WTC11 (cell line): Measurements from ENCODE around the gene CLIC1. TPM values are rescaled to one million over a fixed set of nuclear protein-coding genes. Genes with fewer than 3 reads are reported as not detected.

ENCODE experiments used
- ATAC-seq: fragments of 200-7000 bp; cut with Tn5 transposase; 2 replicates; pipeline ENCODE4 v1.10.0; 2021; ENCODE audit warnings: mild to moderate bottlenecking, moderate library complexity
- CTCF ChIA-PET: fragments of 300-600 bp; sonication (Branson Sonifier 250); formaldehyde crosslinking; loops from one replicate; lab custom pipeline; 2021; ENCODE audit warnings: antibody characterized with exemption; lab: Charles Lee
- POLR2A ChIA-PET: fragments of 350-600 bp; sonication (Branson Sonifier 250); formaldehyde crosslinking; loops from one replicate; lab custom pipeline; 2021; ENCODE audit warnings: antibody characterized with exemption; lab: Charles Lee
- DNase-seq: peaks from one replicate; pipeline ENCODE4 v3.0.0; 2021; ENCODE audit warnings: low spot score
- H3K27ac Mint-ChIP-seq: 2 replicates; pipeline ENCODE4 v1.8.0; 2021; ENCODE audit warnings: mixed read lengths
- H3K27me3 Mint-ChIP-seq: 2 replicates; pipeline ENCODE4 v1.8.0; 2021; ENCODE audit warnings: low read depth, mild to moderate bottlenecking, moderate library complexity, mixed read lengths
- H3K36me3 Mint-ChIP-seq: 2 replicates; pipeline ENCODE4 v1.8.0; 2021; ENCODE audit warnings: mixed read lengths
- H3K4me1 Mint-ChIP-seq: 2 replicates; pipeline ENCODE4 v1.8.0; 2022; ENCODE audit warnings: mixed read lengths
- H3K4me3 Mint-ChIP-seq: 2 replicates; pipeline ENCODE4 v1.8.0; 2021; ENCODE audit warnings: mild to moderate bottlenecking, moderate library complexity, mixed read lengths
- H3K9me3 Mint-ChIP-seq: 2 replicates; pipeline ENCODE4 v1.8.0; 2021; ENCODE audit warnings: mixed read lengths
- ATF3 ChIP-seq: sonication (generic); formaldehyde crosslinking; conservative IDR thresholded peaks from 2 replicates; pipeline ENCODE4 v1.8.1; 2022; ENCODE audit warnings: mild to moderate bottlenecking, missing genetic modification reagents
- CREB1 ChIP-seq: sonication (generic); formaldehyde crosslinking; IDR thresholded peaks from 2 replicates; pipeline ENCODE4 v1.8.0; 2023; ENCODE audit warnings: mild to moderate bottlenecking, missing genetic modification reagents
- GTF2I ChIP-seq: fragments of 250-450 bp; sonication (Bioruptor Pico); conservative IDR thresholded peaks from 2 replicates; pipeline ENCODE4 v1.4.0; 2021; ENCODE audit warnings: mild to moderate bottlenecking
- HMGA2 ChIP-seq: fragments of 250-450 bp; sonication (Bioruptor Pico); IDR thresholded peaks from 2 replicates; pipeline ENCODE4 v1.4.0; 2021; ENCODE audit warnings: mild to moderate bottlenecking, moderate library complexity
- JAZF1 ChIP-seq: fragments of 250-450 bp; sonication (Bioruptor Pico); IDR thresholded peaks from 2 replicates; pipeline ENCODE4 v1.9.0; 2021; ENCODE audit warnings: moderate library complexity, mild to moderate bottlenecking, inconsistent platforms
- KAT7 ChIP-seq: sonication (generic); formaldehyde crosslinking; IDR thresholded peaks from 2 replicates; pipeline ENCODE4 v1.8.1; 2023; ENCODE audit warnings: missing genetic modification reagents, mild to moderate bottlenecking, borderline replicate concordance
- OVOL2 ChIP-seq: fragments of 250-450 bp; sonication (Bioruptor Pico); IDR thresholded peaks from 2 replicates; pipeline ENCODE4 v1.9.0; 2021; ENCODE audit warnings: mild to moderate bottlenecking, borderline replicate concordance
- TEAD4 ChIP-seq: sonication (generic); formaldehyde crosslinking; IDR thresholded peaks from 2 replicates; pipeline ENCODE4 v1.8.0; 2022; ENCODE audit warnings: mild to moderate bottlenecking, missing genetic modification reagents
- ZNF121 ChIP-seq: sonication (generic); formaldehyde crosslinking; IDR thresholded peaks from 2 replicates; pipeline ENCODE4 v1.8.0; 2023; ENCODE audit warnings: missing genetic modification reagents
- ZNF423 ChIP-seq: fragments of 250-450 bp; sonication (Bioruptor Pico); IDR thresholded peaks from 2 replicates; pipeline ENCODE4 v2.1.2; 2022; ENCODE audit warnings: mild to moderate bottlenecking, moderate library complexity
- total RNA-seq: library from RNA; stranded (reverse); gene quantifications from 3 replicates; pipeline ENCODE4 v1.2.3, GENCODE V29; 2021
- TF ChIP-seq, protein P1 (sequence below): fragments of 250-450 bp; sonication (Bioruptor Pico); IDR thresholded peaks from 2 replicates; pipeline ENCODE4 v2.1.2; 2022; ENCODE audit warnings: mild to moderate bottlenecking, moderate library complexity
- TF ChIP-seq, protein P2 (sequence below): fragments of 250-450 bp; sonication (Bioruptor Pico); IDR thresholded peaks from 2 replicates; pipeline ENCODE4 v1.9.0; 2021; ENCODE audit warnings: mild to moderate bottlenecking
- TF ChIP-seq, protein P3 (sequence below): sonication (generic); formaldehyde crosslinking; IDR thresholded peaks from 2 replicates; pipeline ENCODE4 v1.8.1; 2023; ENCODE audit warnings: mild to moderate bottlenecking, missing genetic modification reagents, moderate library complexity

CLIC1 gene
- total RNA-seq, 1 experiment from 2014 or later: 244 TPM

- TF ChIP-seq, protein P1, sequence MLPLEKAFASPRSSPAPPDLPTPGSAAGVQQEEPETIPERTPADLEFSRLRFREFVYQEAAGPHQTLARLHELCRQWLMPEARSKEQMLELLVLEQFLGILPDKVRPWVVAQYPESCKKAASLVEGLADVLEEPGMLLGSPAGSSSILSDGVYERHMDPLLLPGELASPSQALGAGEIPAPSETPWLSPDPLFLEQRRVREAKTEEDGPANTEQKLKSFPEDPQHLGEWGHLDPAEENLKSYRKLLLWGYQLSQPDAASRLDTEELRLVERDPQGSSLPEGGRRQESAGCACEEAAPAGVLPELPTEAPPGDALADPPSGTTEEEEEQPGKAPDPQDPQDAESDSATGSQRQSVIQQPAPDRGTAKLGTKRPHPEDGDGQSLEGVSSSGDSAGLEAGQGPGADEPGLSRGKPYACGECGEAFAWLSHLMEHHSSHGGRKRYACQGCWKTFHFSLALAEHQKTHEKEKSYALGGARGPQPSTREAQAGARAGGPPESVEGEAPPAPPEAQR (CRISPR knock-in tag): no peak
Measured at GRCh38 chr6:31765559-31765909, 29.2 kb upstream of the CLIC1 start (continued).

GRCh38 chr6:31764198-31764597, 27.9 kb upstream of the CLIC1 start:
- H3K27ac Mint-ChIP-seq: no peak overlapping the region
- ChIA-PET POLR2A (interaction anchor here (0.5 kb wide), 1 partner anchor 83 kb away, joined by 3 read pairs; the partner anchor contains the start of gene LY6G5C), CTCF (interaction anchor here (0.8 to 1.3 kb wide), 3 partner anchors 9 to 75 kb away, joined by 3 to 6 read pairs (median 5); no protein-coding TSS in a partner anchor)
- DNase-seq: no peak
- no peak for TF ChIP-seq OVOL2 (CRISPR knock-in tag)
- TF ChIP-seq, protein P2, sequence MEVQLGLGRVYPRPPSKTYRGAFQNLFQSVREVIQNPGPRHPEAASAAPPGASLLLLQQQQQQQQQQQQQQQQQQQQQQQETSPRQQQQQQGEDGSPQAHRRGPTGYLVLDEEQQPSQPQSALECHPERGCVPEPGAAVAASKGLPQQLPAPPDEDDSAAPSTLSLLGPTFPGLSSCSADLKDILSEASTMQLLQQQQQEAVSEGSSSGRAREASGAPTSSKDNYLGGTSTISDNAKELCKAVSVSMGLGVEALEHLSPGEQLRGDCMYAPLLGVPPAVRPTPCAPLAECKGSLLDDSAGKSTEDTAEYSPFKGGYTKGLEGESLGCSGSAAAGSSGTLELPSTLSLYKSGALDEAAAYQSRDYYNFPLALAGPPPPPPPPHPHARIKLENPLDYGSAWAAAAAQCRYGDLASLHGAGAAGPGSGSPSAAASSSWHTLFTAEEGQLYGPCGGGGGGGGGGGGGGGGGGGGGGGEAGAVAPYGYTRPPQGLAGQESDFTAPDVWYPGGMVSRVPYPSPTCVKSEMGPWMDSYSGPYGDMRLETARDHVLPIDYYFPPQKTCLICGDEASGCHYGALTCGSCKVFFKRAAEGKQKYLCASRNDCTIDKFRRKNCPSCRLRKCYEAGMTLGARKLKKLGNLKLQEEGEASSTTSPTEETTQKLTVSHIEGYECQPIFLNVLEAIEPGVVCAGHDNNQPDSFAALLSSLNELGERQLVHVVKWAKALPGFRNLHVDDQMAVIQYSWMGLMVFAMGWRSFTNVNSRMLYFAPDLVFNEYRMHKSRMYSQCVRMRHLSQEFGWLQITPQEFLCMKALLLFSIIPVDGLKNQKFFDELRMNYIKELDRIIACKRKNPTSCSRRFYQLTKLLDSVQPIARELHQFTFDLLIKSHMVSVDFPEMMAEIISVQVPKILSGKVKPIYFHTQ (CRISPR knock-in tag): no peak
- no peaks in the 10 kb centered on the region; the same call in 1 of the 2 replicates for H3K27me3 Mint-ChIP-seq
- H3K4me3 Mint-ChIP-seq: no peak overlapping the region
- peaks cover 22% of the 10 kb centered on the region for H3K36me3 Mint-ChIP-seq
- H3K9me3 Mint-ChIP-seq: no peaks in the 10 kb centered on the region
- ATAC-seq: no peak
- peaks cover 23% of the 10 kb centered on the region for H3K4me1 Mint-ChIP-seq

DNA sequence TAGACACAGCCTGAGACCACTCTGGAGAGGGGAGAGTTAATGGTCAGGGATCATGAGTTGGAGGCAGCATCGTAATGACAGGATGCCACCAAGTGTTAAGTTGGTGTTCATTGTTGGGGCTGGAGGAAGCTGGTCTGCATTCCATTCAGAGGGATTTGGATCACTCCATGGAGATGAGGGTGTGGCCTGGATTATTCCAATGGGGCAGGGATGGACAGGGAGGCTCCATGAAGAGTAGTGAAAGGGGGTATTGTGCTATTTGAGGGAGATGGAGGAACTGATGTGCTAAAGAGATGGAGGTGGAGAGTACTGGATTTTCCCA, 27.2 kb upstream of the CLIC1 start:
- peaks cover 22% of the 10 kb centered on the region for H3K36me3 Mint-ChIP-seq
- CTCF ChIA-PET: interaction anchor here (0.8 to 1.3 kb wide), 3 partner anchors 10 to 74 kb away, joined by 3 to 6 read pairs (median 5); no protein-coding TSS in a partner anchor
- TF ChIP-seq ZNF423 (CRISPR knock-in tag): no peak
- TF ChIP-seq HMGA2 (CRISPR knock-in tag): no peak
- TF ChIP-seq, all 79 proteins: peak for 0
- ATAC-seq (peak; percentile 41), DNase-seq (peak; percentile 33)
- no peak overlapping the region for H3K4me3 Mint-ChIP-seq
- POLR2A ChIA-PET: interaction anchor here (0.5 to 0.8 kb wide), 2 partner anchors 11 to 82 kb away, joined by 3 read pairs; partner anchors contain the start of gene LY6G5C
- no peaks in the 10 kb centered on the region for H3K9me3 Mint-ChIP-seq
- H3K27ac Mint-ChIP-seq: 0 out of 2 replicates have a peak overlapping the region, but pooled peaks have one; percentile 7
- peaks cover 23% of the 10 kb centered on the region for H3K4me1 Mint-ChIP-seq
- no peaks in the 10 kb centered on the region; the same call in 1 of the 2 replicates for H3K27me3 Mint-ChIP-seq

- no peaks in the 10 kb centered on the region; the same call in 1 of the 2 replicates for H3K27me3 Mint-ChIP-seq
- no peaks in the 10 kb centered on the region for H3K9me3 Mint-ChIP-seq
- TF ChIP-seq TEAD4 (CRISPR knock-in tag): 0 out of 2 replicates have a peak, but pooled peaks have one; percentile 22
- TF ChIP-seq ATF3 (CRISPR knock-in tag): 0 out of 2 replicates have a peak, but pooled peaks have one; percentile 21
- no peak for TF ChIP-seq KAT7 (CRISPR knock-in tag)
- DNase-seq: no peak
- ATAC-seq: no peak
- peaks cover 23% of the 10 kb centered on the region for H3K4me1 Mint-ChIP-seq
- peaks cover 24% of the 10 kb centered on the region for H3K36me3 Mint-ChIP-seq
- CTCF ChIA-PET: interaction anchor here (0.5 to 1.3 kb wide), 4 partner anchors 10 to 74 kb away, joined by 3 to 6 read pairs (median 4); no protein-coding TSS in a partner anchor
- POLR2A ChIA-PET: interaction anchor here (0.8 kb wide), 1 partner anchor 10 kb away, joined by 3 read pairs; no protein-coding TSS in a partner anchor
- H3K27ac Mint-ChIP-seq: 0 out of 2 replicates have a peak overlapping the region, but pooled peaks have one; percentile 7
- H3K4me3 Mint-ChIP-seq: no peak overlapping the region
Measured at GRCh38 chr6:31762878-31763618, 26.7 kb upstream of the CLIC1 start.

DNA sequence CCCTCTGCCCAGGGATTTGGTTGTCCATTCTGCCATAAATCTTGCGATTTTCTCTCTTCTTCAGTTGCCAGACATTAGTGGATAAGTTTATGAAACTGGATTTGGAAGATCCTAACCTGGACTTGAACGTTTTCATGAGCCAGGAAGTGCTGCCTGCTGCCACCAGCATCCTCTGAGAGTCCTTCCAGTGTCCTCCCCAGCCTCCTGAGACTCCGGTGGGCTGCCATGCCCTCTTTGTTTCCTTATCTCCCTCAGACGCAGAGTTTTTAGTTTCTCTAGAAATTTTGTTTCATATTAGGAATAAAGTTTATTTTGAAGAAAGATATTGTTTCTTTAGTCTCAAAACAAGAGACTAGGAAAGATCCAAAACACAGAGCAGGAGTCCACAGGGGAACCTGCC, 26.0 kb upstream of the CLIC1 start, which contains the start of gene SAPCD1:
Gene SAPCD1 (plus strand): TSS at position 301 of the 400 bp plus-strand sequence. CDS start 399 bp downstream, outside the sequence.
- POLR2A ChIA-PET: interaction anchor here (0.6 kb wide), 1 partner anchor 62 kb away, joined by 5 read pairs; no protein-coding TSS in a partner anchor
- H3K27ac Mint-ChIP-seq: peak within 1 kb of the TSS; percentile 7; the same call in 1 of the 2 replicates
- CTCF ChIA-PET: interaction anchor here (0.5 to 1.8 kb wide), 2 partner anchors 8 to 13 kb away, joined by 3 to 8 read pairs; no protein-coding TSS in a partner anchor
- no peak for ATAC-seq
- DNase-seq: no peak
- TF ChIP-seq ZNF121 (no peak), GTF2I (no peak), JAZF1 (no peak), CREB1 (CRISPR knock-in tag) (no peak)
- TF ChIP-seq, protein P3, sequence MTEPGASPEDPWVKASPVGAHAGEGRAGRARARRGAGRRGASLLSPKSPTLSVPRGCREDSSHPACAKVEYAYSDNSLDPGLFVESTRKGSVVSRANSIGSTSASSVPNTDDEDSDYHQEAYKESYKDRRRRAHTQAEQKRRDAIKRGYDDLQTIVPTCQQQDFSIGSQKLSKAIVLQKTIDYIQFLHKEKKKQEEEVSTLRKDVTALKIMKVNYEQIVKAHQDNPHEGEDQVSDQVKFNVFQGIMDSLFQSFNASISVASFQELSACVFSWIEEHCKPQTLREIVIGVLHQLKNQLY (CRISPR knock-in tag): no peak
- no peak within 1 kb of the TSS for H3K4me3 Mint-ChIP-seq
- no peaks in the 10 kb centered on the region for H3K9me3 Mint-ChIP-seq
- no peaks in the 10 kb centered on the region for H3K27me3 Mint-ChIP-seq
- H3K4me1 Mint-ChIP-seq: peaks cover 23% of the 10 kb centered on the region
- H3K36me3 Mint-ChIP-seq: peaks cover 25% of the 10 kb centered on the region
